ENCODE results near the gene MAN1C1.

GRCh38 chr1:25802915-25803314, 186.3 kb downstream of the MAN1C1 start:
- TF ChIP-seq STAT6 (CRISPR knock-in tag; conservative IDR thresholded peaks at IDR 0.05; ENCODE audit: low read depth) (no peak), CTCF (IDR thresholded peaks at IDR 0.05) (no peak), USF1 (CRISPR knock-in tag; IDR thresholded peaks at IDR 0.05) (no peak), JAZF1 (CRISPR knock-in tag; IDR thresholded peaks at IDR 0.05) (no peak), E2F1 (CRISPR knock-in tag; IDR thresholded peaks at IDR 0.05) (no peak), CREB1 (CRISPR knock-in tag; IDR thresholded peaks at IDR 0.05) (no peak), TCF7 (CRISPR knock-in tag; IDR thresholded peaks at IDR 0.05; ENCODE audit: low read depth) (no peak), NFYB (CRISPR knock-in tag; conservative IDR thresholded peaks at IDR 0.05; ENCODE audit: low read depth) (no peak), SOX15 (CRISPR knock-in tag; IDR thresholded peaks at IDR 0.05) (no peak)

Data from WTC11 (cell line).